Body of pancreas (tissue), 4 donors: ENCODE measurements around the gene TENT4B.

Experiments
- CTCF ChIP-seq, 7 experiments: fragments of 450-650 bp in 4 of 7; fragments of 200-600 bp in 3 of 7; sonication (generic) in 3 of 7; IDR thresholded peaks; one replicate each; pipeline ENCODE4 v1.5.1; 2016 to 2019; ENCODE audit warnings: antibody characterized with exemption in 7 of 7
- POLR2A ChIP-seq, 3 donors: fragments of 450-650 bp; IDR thresholded peaks; one replicate each; pipeline ENCODE4 v1.6.1; 2016; ENCODE audit warnings: antibody characterized with exemption in 3 of 3, mild to moderate bottlenecking in 2 of 3

- TF ChIP-seq CTCF (IDR thresholded peaks at IDR 0.05) (no peak), POLR2A (IDR thresholded peaks at IDR 0.05) (no peak)
Measured at GRCh38 chr16:50192386-50193050, 39.4 kb downstream of the TENT4B start.
